GM10847 (cell line): ENCODE data around the gene PRKACA.

Source experiments
- POLR2A ChIP-seq: IDR thresholded peaks from 2 replicates; pipeline ENCODE4 v1.6.1; 2011; ENCODE audit not compliant: insufficient read length; ENCODE audit errors: extremely low read depth

PRKACA gene

DNA sequence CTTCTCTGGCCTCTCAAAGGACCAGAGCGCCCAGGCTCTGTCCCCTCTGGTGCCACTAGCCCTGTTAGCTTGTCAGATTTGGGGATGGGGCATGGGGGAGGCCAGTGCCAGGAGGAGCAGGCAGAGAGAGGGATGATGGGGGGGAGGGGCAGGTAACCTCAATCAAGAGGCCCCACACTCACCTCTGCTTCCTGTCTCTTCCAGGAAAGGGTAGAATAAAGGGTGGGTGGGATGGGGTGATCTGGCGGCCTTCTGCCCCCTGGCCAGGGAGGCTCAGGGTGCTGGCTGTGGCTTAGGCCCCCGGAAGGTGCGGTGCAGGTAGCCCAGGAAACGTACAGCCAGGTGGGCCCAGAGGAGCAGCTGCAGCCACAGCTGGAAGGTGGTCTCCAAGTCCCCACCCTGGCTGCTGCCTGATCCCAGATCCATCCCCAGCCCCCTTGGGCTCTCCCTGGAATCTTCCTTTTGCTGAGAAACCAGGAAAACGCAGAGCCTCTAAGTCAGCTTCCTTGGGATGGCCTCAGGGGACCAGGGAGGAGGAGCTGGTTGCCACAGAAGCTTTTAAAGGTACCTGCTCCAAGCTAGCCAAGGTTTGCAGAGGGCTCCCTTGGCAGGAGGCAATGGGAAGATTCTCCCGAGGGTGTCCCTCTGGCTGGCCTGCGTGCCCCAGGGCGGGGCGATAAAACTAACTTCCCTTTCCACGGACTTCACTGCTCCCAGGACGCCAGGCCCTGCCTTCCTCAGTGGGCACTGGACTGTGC lies 5.3 kb downstream of the PRKACA start:
- TF ChIP-seq POLR2A, result no peak

DNA sequence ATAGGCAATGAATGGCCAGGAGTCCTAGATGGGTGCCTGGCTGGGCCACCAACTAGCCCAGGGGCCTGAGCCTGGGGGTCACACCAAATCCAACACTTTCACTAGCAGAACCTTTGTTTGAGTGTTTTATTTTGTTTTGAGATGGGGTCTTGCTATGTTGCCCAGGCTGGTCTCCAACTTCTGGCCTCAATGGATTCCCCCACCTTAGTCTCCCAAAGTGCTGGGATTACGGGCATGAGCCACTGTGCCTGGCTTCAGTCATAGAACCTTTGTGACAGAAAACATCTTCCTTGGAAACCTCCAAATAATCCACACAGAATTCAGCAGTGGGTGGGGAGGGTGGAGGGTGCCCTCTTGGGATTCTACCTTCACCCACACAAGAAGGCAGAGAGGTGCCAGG lies 6.1 kb downstream of the PRKACA start:
- no peak for TF ChIP-seq POLR2A

DNA sequence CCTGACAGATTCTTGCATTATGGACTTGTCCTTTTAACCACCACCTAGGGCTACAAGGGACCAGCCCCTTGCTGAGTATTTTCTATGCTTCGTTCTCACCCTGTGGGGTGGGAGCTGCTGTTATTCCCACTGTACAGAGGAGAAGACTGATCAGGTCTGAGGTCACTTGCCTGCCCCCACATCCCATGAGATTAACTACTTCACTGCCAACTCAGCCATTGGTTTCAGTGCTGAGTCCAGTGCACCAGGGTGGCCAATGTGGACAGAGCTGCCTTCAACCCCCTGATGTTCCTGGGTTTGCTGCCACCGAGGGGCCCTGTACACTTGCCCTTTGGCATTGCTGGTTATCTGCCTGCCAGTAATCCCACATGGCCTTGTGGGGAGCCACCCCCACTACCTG lies 6.9 kb downstream of the PRKACA start:
- no peak for TF ChIP-seq POLR2A

DNA sequence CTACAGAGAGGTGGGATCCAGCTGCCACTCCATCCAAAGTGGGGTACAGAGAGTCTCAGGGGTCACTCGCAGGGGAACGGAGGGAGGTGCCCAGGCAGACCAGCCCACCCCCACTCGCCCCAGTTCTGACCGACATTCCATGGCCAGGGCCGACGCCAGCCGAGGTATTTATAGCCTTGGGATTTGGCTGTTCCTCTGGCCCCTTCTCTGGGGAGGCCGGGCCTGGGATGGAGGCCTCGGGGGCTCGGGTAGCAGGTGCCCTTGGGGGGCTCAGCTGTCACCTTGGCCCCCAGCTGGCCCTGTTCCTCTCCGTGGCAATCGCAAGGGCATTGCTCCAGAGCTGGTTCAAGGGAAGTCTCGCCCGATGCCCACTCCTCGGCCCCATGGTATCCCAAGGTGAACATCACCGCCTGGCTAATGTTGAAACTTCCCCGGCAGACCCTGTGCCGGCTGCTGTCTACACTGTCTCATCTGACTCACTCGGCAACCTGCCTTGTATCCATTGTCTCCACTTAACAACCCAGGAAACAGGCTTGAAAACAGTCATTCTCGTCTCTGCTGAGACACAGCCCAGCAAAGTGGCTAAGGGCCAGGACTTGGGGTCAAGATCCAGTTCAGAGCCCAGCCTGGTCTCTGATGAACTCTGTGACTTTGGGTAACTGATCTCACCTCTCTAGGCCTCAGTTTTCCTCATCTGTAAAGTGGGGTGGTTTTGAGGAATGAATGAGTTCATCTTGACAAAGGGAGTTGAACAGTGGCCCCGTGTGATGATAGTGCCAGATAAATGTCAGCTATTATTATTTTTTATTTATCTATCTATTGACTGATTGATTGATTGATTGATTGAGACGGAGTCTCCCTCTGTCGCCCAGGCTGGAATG lies 9.7 kb downstream of the PRKACA start:
- no peak for TF ChIP-seq POLR2A

DNA sequence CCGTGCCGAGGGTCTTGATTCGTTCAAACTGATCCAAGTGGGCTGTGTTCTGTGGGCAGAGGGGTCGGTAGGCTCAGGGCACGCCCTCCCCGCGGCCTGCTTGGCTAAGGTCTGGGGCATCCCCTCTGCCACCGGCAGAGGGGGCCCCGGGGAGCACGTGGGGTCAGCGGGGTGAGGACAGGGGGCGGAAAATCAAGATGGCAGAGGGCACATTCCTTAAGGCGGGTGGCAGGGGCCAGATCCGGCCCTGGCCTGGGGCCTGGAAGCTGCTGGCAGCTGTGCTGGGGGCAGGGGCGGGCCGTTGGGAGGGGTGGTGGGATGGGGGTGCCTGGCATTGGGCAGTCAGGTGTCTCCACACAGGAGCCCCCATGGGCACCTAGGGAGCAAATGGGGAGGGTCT lies 10.7 kb downstream of the PRKACA start:
- no peak for TF ChIP-seq POLR2A

DNA sequence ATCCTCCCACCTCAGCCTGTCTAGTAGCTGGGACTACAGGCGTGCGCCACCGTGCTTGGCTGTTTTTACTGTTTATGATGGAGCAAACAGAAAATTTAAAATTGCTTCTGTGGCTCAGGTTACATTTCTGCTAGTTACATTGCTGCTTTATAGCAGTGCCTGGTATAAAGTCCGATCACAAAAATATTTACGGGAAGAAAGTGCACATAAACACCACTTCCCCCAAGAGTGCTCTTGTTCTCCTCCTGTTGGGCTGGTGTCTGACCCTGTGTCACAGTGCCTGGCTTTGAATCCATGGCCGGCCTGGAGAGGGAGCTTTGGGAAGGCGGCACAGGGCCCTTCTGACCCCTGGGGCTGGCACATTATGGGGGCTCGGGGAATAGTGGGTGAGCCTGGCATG lies 11.9 kb downstream of the PRKACA start:
- no peak for TF ChIP-seq POLR2A

DNA sequence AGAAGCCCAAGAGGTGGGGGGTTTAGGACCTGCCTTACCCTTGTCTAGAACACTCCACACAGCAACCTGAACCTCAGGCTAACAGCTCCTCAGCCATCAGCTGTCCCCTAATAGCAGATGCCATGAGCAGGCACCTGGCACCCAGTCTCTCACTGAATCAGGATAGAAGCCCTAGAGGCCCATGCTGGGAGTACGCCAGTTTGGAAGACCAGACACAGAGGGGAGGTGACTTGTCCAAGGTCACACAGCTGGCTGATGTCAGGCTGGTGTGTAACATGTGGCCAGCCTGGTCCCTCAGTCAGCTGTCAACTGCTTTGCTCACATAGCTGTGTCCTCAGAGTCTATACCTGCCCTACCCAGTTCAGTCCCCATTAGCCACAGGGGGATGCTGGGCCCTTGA lies 14.3 kb downstream of the PRKACA start:
- no peak for TF ChIP-seq POLR2A

DNA sequence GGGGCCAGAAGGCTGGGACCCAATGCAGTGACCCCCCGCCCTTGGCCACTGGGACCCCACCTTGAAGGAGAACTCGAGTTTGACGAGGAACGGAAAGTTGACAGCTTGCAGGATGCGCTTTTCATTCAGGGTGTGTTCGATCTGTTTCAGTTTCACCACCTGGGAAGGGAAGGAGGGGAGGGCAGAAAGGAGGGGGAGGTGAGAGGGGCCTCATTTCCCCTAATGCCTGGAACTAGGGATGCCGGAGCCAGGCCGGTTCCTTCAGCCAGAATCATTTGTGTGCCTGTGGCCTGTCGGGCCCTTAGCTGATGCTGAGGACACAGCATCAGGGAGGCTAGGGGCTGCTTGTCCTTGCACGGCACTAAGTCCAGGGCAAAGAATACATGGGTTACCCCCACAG lies 14.8 kb downstream of the PRKACA start:
- TF ChIP-seq POLR2A, result no peak

DNA sequence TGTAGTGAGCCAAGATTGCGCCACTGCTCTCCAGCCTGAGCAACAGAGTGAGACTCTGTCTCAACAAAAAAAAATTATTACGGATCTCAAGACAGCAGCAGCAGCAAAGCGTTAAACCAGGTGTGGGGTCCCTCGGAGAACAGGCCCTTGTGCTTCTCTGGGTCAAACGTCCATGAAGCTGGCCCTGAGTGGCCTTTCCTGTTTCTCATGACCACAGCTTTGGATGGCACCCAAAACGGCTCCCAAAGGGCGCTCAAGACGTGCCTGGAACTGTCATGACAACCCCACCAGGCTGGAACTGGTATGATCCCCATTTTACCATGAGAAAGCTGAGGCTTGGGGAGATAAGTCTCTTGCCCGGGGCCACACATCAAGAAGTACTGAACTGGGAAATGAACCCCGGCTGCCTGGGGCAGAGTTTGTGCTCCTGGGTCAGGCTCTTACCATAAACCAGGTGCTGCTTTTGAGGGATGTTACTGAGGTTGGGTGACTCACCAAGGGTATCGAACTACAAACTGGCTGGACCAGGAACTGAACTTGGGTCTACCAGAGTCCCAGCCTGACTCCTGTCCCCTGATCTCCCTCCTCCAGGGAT lies 15.4 kb downstream of the PRKACA start:
- TF ChIP-seq POLR2A, result no peak

DNA sequence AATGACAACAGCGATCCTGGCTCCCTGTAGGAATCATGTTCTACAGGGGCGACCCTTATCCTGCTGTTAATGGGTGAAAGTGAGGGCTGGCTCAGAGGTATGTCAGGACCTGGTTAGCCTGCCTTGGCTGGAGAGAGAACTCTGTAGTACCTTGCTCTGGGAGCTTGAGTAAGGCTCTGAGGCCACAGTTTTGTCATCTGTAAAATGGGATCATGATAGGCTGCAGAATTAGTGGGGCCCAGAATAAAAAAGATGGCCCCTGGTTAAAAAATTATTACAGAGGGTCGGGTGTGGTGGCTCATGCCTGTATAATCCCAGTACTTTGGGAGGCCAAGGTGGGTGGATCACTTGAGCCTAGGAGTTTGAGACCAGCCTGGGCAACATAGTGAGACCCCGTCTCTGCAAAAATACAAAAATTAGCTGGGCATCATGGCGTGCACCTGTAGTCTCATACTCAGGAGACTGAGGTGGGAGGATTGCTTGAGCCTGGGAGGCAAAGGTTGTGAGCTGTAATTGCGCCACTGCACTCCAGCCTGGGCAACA lies 16.5 kb downstream of the PRKACA start:
- TF ChIP-seq POLR2A, result no peak

DNA sequence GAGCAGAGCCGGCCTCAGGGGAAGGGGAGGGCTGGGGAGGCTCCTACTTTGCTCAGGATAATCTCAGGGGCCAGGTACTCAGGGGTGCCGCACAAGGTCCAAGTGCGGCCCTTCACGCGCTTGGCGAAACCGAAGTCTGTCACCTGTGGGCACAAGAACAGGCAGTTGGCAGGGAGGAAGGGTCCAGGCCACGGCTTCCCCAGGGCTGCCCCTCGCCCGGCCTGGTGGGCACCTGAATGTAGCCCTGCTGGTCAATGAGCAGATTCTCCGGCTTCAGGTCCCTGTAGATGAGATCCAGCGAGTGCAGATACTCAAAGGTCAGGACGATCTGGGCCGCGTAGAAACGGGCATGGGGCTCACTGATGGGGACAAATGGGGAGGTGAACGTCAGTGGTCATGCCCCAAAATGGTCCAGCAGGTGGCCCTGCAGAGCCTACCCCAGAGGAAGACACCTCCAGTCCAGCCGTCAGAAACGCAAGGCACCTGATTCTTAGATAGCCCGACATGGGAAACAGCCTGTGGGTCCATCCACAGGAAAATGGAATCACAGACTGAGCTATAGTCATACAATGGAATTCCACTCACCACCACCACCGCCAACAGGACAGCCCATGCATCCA lies 19.9 kb downstream of the PRKACA start:
- no peak for TF ChIP-seq POLR2A

DNA sequence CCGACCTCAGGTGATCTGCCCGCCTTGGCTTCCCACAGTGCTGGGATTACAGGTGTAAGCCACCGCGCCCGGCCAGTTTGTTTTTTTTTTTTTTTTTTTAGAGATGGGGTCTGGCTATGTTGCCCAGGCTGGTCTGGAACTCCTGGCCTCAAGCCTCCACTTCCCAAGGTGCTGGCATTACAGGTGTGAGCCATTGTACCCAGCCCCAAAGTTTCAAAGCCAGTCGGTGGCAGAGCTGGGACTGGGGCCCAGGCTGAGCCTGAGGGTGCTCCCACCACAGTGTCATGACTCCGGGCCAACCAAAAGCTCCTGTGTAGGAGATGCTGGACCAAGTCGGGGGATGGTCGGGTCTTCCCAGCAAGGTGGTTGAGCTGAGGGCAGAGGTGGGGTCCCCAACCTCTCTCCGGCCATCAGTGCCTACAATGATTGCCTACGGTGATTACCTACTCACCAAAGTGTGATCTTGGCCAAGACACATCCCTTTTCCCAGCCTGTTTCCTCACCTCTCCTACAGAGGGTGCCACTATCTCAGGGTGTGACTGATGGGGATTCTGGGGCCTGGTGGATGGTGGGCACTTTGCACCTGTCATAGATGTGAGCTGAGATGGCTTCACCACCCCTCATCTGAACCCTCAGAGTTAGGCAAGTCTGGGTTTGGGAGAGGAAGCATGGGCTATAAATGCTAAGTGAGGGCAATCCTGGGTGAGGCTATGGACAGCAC lies 21.1 kb downstream of the PRKACA start:
- no peak for TF ChIP-seq POLR2A

DNA sequence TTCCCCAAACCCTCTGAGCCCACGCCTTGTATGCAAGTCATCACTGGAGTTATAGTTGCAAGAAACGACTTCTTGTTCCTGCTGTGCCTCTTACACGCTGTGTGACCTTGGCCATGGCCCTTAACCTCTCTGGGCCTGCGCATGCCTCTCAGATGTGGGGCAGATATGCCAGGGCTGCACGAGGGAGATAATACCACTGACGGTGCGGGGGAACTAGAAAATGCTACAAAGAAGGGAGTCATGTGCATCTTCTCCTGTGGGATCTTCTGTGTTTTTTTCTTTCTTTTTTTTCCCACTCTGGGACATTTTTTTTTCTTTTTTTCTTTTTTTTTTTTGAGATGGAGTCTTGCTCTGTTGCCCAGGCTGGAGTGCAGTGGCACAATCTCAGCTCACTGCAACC lies 22.7 kb downstream of the PRKACA start:
- no peak for TF ChIP-seq POLR2A

DNA sequence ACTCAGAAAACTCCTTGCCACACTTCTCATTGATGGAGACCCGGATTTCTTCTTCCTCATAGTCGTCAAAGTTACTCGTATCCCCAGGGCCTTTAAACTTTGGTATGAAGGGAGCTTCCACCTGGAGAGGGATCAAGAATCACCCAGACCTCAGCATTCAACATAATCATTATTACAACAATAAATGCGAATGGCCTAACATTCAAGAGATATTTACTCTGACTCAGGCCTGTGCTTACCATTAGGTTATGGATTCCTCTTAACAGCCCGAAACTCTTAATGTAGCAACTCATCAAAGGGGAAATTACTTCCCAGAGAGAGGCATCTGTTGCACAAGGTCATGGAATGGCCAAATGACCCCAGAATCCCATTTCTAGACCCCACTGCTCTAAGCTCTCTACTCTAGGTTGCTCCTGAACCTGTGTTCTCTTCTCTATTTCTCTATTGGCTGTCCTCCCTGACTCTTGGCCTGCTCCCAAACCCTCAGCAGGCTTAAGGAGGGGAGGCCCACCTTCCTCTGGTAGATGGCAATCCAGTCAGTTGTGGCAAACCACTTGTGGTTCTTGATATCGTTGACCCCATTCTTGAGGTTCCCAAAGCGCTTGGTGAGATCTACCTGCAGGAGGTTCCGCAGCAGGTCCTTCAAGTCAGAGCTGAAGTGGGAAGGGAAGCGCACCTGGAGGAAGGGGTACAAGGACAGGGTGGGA lies 24.3 kb downstream of the PRKACA start:
- TF ChIP-seq POLR2A, result no peak
